GM18498 (cell line): Measurements from ENCODE around the gene OR6V1.
"Not testable (repeated sequence)": the region's sequence is repeated elsewhere in the genome, so short reads cannot be mapped to it uniquely, and the experiment has no call there.

Experiments used
- ATAC-seq: cut with Tn5 transposase; IDR thresholded peaks from one replicate; pipeline ENCODE4 v1.9.1; 2021; ENCODE audit warnings: mild to moderate bottlenecking, moderate library complexity; ENCODE audit not compliant: unreplicated experiment

Gene OR6V1

DNA sequence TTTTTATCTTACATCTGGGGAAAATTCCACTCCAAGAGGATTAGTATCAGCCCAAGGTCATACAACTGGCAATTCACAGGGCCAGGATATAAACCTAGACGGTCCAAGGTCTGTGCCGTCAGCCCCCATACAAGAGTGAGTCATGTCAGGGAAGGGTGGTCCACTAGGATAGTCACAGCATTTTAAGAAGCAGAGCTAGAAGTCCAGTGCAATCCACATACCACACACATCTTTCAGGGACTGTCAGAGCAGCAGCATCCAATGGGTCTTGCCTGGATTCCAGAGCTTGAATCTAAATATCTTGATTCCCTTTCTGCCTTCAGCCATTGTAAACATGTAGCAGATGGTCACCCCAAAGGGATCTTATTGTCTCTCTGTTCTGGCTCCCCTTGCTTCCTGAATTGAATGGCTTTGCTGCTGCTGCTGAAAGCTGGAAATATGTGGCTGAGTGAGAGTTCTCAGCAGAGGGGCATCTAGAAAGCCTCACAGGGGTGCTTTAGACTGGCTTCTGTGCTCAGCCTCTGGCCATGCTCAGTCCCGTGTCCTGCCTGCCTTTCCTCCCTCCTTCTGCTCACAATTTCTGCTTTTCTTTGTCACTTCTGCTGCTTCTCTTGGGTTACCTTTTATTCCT is 9.9 kb upstream of the OR6V1 start:
- no peak for ATAC-seq

DNA sequence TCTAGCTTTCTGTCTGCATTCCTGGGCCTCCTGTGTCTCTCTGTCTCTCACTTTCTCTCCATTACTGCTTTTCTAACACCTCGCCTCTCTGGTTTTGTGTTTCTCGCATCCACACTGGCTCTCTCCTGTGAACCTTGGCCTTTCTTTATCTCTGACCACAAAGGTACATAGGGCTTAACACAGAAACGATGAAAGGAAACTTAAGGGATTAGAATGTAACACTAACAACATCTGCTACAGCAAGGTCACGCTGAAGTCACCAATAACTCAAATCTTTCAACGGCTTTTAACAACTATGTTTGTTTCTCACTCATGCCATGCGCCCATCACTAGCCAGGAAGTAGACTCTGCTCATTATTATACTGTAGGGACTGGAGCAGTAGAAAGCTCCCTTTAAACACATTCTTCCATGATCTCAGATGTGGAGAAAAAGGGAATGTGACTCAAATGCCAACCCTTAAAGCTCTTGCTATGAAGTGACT is 9.3 kb upstream of the OR6V1 start:
- no peak for ATAC-seq

- ATAC-seq = no peak
Observed at GRCh38 chr7:143043391-143043790, 8.8 kb upstream of the OR6V1 start.

GRCh38 chr7:143046426-143046851 is 5.7 kb upstream of the OR6V1 start:
- ATAC-seq = no peak

DNA sequence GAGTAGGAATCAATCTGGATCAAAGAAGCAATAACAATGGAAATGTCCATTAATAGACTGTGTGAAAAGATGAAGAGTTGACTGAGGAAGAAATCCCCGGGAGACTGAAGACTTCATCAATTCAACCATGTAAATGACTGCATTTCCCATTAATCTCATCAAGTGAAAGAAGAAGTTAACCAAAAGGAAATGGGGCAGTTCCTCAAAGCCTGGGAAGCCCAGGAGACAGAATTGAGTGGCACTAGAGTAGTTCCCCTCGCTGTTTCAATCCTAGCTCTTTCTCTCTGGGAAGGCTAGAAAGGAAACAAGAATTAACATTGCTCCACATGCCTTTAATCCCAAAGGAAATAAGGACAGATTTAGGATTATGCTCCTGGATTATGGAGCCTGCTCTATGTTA is 4.8 kb upstream of the OR6V1 start:
- no peak for ATAC-seq

- ATAC-seq = no peak
Observed at GRCh38 chr7:143048827-143049226, 3.3 kb upstream of the OR6V1 start.

- ATAC-seq = no peak
Observed at GRCh38 chr7:143049362-143049761, 2.8 kb upstream of the OR6V1 start.

GRCh38 chr7:143050931-143051330 is 1.2 kb upstream of the OR6V1 start:
- ATAC-seq = no peak

DNA sequence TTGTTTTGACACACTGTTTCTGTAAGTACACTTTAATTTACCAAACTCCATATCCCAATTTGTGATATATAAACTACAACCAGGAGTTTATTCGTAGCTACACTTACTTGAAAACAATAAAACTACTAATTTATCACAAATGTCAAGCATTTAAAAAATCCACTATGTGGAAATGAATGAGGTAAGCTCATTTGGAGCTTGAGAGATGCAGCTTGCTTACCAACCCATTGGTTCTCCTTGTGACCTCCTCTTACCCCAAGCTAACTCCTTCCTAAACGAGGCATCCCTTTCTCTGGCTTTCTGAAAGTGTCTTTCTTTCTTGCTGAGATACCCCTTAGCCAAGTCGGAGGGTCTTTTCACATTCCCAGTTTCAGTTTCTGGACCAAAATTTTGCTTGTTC is 2.5 kb downstream of the OR6V1 start:
- ATAC-seq = no peak

DNA sequence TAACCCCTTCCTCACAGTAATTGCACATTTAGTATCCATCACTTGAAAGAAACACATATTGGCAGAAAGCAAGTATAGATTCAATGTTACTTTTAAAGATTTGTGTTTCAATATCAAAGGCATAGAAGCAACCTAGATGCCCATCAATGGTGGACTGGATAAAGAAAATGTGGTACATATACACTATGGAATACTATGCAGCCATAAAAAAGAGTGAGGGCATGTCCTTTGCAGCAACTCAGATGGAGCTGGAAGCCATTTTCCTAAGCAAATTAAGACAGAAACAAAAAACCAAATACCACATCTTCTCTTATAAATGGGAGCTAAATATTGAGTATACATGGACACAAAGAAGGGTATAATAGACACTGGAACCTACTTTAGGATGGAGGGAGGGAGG is 3.6 kb downstream of the OR6V1 start:
- ATAC-seq = no peak

DNA sequence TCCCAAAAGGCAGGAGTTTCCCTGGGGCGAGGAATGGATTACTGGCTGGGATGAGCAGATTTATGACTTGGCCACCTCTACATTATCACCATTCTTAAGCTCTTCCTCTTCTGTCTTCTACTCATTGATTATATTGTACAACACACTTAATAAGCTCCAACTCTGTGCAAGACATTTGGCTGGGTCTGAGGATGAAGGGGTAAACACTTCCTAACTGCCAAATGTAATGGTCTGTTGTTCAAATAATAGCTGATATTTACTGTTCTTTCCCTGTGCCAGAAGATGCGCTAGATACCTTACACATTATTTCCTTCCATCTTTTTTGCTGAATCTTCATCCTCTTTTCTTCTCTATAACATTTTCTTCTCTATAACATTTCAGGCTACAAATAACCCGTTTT is 11.6 kb downstream of the OR6V1 start:
- no peak for ATAC-seq

DNA sequence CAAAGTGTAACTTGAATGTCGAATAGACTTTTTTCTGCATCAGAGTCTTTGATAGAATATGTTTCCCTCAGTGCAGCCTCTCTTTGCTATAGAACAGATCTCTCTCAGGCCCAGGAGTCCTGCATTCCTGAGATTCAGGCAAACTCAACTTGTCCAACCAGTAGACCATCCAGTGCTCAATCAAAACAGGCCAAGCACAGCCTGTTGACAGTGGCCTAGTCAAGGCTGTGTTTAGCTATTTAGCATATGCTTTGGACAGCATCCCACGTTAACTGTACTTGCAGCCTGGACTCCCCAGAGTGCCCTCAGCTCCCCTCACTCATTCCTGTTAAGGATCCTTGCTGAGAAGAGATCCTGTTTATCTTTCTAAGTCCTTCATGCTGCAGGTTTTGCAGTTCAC is 16.3 kb downstream of the OR6V1 start:
- ATAC-seq = no peak

- no peak for ATAC-seq
Observed at GRCh38 chr7:143069912-143070500, 17.9 kb downstream of the OR6V1 start.

DNA sequence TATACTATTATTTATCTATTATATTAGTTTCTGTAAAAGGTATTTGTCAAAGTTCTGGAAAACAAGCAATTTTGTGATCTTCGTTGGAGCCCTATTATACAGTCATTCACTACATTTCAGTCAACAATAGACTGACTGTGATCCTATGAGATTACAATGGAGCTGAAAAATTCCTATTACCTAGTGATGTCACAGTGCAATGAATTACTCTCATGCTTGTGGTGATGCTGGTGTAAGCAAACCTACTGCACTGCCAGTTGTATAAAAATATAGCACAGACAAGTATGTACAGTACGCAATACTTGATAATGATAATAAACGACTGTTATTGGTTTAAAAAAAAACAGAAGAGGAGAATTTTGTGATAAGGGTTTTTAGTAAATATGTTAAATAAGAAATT is 21.4 kb downstream of the OR6V1 start:
- no peak for ATAC-seq

- ATAC-seq = no peak
Observed at GRCh38 chr7:143074141-143074540, 22.0 kb downstream of the OR6V1 start.

GRCh38 chr7:143085109-143085508 is 33.0 kb downstream of the OR6V1 start:
- ATAC-seq = peak; percentile 50

- not testable (repeated sequence) for ATAC-seq
Observed at GRCh38 chr7:143085610-143086009, 33.5 kb downstream of the OR6V1 start.

GRCh38 chr7:143088549-143089231 is 36.5 kb downstream of the OR6V1 start:
- ATAC-seq = not testable (repeated sequence)

DNA sequence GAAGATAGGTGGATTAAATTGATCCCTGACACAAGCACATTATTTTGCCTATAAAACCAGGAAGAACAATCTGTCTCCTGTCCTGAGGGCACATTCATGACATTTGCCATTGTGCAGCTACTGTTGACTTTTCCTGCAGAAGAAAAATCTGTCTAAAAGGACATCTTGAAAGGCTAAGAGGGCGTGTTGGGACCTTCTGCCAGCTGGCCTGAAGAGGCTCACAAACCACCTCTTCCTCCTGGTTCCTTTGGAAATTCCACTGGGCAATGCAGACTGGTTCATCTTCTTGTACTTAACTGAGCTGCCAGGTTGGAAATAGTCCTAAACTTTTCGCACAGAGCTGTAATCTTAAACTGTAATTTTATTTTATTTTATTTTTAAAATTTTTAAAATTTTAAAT is 44.0 kb downstream of the OR6V1 start:
- no peak for ATAC-seq

- ATAC-seq = not testable (repeated sequence)
Observed at GRCh38 chr7:143099579-143099978, 47.4 kb downstream of the OR6V1 start.
